Measurements from ENCODE around the gene DYRK3. TPM values are rescaled to one million over a fixed set of nuclear protein-coding genes. Genes with fewer than 3 reads are reported as not detected.
"Not testable (repeated sequence)": the region's sequence is repeated elsewhere in the genome, so short reads cannot be mapped to it uniquely, and the experiment has no call there.

Gene DYRK3
- total RNA-seq, 2 experiments from 2014 or later: 9.8 to 10.9 TPM

DNA sequence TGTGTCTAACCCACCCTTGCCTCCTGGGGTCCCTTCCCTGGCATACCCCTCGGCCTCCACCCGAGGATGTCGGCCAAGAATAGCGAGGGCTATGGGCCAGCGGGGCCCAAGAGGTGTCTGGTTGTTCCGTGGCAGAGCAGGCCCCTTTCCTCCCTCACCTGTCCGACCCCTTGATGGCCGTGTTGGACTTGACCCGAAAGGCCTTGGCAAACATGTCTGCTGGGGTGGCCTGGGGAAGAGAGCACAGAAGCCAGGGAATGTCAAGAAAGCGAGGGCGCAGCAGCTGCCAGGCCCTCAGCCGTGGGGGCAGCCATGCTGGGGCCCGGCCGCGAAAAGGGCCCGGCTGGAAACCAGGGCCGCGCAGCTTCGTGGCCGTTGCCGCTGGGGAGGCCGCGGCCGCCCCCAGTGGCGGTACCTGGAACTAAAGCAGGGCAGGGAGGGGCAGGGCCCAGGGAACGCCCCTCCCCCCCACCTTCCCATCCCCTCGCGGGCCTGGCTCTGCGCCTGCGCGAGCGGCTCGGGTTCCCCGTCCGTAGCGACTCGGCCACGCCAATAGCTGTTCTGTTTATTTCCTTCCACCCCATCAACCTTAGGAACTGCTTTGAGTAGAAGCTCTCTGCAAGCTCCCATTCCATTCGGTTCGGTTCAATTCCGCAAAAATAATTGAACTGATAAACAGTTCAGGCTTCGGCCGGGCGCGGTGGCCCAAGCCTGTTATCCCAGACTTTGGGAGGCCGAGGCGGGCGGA is 23.0 kb upstream of the DYRK3 start, which contains the start of gene EIF2D:
EIF2D (minus strand) TSS at position 337 of the 748 bp plus-strand sequence; CDS start at position 214, 123 bp downstream.
- intact Hi-C loops (cut with micrococcal nuclease; ENCODE audit: unreplicated experiment): no loop called here
- POLR2A ChIA-PET: interaction anchor here (0.5 to 2.0 kb wide), 16 partner anchors 8 to 946 kb away, joined by 3 to 11 read pairs (median 3); partner anchors contain the start of gene DYRK3
- BruUV-seq (replicated peaks): no TSS peak

DNA sequence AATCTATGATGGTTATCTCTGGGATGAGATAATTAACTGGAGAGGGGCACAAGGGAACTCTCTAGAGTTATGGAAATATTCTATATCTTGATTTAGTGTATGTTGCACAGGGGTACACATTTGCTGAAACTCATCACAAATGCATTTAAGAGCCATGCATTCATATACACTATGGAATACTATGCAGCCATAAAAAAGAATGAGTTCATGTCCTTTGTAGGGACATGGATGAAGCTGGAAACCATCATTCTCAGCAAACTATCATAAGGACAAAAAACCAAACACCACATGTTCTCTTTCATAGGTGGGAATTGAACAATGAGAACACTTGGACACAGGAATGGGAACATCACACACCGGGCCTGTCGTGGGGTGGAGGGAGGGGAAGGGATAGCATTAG is 8.9 kb upstream of the DYRK3 start:
- POLR2A ChIA-PET; H4K20me1 ChIP-seq (ENCODE audit: insufficient read depth, low read length); intact Hi-C loops (cut with micrococcal nuclease; ENCODE audit: unreplicated experiment); H2AFZ ChIP-seq (ENCODE audit: low read length); H3K4me2 ChIP-seq (ENCODE audit: low read length); H3K36me3 ChIP-seq (ENCODE audit: insufficient read depth, low read length); H3K4me1 ChIP-seq (ENCODE audit: insufficient read depth, low read length, poor library complexity, severe bottlenecking); BruUV-seq (replicated peaks); H3K4me3 ChIP-seq (ENCODE audit: low read depth, low read length, poor library complexity, severe bottlenecking); H3K79me2 ChIP-seq (ENCODE audit: insufficient read depth, low read depth, low read length); H3K27ac ChIP-seq (ENCODE audit: low read depth, low read length, poor library complexity, severe bottlenecking); H3K9me2 ChIP-seq (ENCODE audit: insufficient read depth, low read length); CTCF ChIA-PET (ENCODE audit: unreplicated experiment); DNase-seq (ENCODE audit: low spot score): not testable (repeated sequence)
- peaks cover 10% of the 10 kb centered on the region; the same call in 1 of the 2 replicates for H3K9me3 ChIP-seq (ENCODE audit: low read length)

More for the DNA sequence above, 23.0 kb upstream of the DYRK3 start, which contains the start of gene EIF2D:
- H3K9me2 ChIP-seq (ENCODE audit: insufficient read depth, low read length): no peaks in the 10 kb centered on the region
- peaks cover 12% of the 10 kb centered on the region; the same call in 1 of the 2 replicates for H3K79me2 ChIP-seq (ENCODE audit: insufficient read depth, low read depth, low read length)
- TF ChIP-seq EZH2phosphoT487 (IDR thresholded peaks at IDR 0.05; ENCODE audit: borderline replicate concordance, low read depth, low read length): no peak
- TF ChIP-seq, protein P1, sequence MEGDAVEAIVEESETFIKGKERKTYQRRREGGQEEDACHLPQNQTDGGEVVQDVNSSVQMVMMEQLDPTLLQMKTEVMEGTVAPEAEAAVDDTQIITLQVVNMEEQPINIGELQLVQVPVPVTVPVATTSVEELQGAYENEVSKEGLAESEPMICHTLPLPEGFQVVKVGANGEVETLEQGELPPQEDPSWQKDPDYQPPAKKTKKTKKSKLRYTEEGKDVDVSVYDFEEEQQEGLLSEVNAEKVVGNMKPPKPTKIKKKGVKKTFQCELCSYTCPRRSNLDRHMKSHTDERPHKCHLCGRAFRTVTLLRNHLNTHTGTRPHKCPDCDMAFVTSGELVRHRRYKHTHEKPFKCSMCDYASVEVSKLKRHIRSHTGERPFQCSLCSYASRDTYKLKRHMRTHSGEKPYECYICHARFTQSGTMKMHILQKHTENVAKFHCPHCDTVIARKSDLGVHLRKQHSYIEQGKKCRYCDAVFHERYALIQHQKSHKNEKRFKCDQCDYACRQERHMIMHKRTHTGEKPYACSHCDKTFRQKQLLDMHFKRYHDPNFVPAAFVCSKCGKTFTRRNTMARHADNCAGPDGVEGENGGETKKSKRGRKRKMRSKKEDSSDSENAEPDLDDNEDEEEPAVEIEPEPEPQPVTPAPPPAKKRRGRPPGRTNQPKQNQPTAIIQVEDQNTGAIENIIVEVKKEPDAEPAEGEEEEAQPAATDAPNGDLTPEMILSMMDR (conservative IDR thresholded peaks at IDR 0.05; ENCODE audit: low read length): peak; percentile 82
- peak within 1 kb of the TSS; percentile 77 for H2AFZ ChIP-seq (ENCODE audit: low read length)
- peak; percentile 96 for DNase-seq (ENCODE audit: low spot score)
- peaks cover 18% of the 10 kb centered on the region for H3K36me3 ChIP-seq (ENCODE audit: insufficient read depth, low read length)
- peak within 1 kb of the TSS; percentile 72 for H3K4me3 ChIP-seq (ENCODE audit: low read depth, low read length, poor library complexity, severe bottlenecking)
- no peaks in the 10 kb centered on the region for H4K20me1 ChIP-seq (ENCODE audit: insufficient read depth, low read length)
- peak within 1 kb of the TSS; percentile 27 for H3K27ac ChIP-seq (ENCODE audit: low read depth, low read length, poor library complexity, severe bottlenecking)
- CTCF ChIA-PET (ENCODE audit: unreplicated experiment): interaction anchor here (0.6 to 1.4 kb wide), 11 partner anchors 11 to 709 kb away, joined by 3 to 15 read pairs (median 4); partner anchors contain the start of genes DYRK3 and IKBKE
- H3K4me2 ChIP-seq (ENCODE audit: low read length): peak within 1 kb of the TSS; percentile 91
- H3K9me3 ChIP-seq (ENCODE audit: low read length): no peaks in the 10 kb centered on the region
- H3K4me1 ChIP-seq (ENCODE audit: insufficient read depth, low read length, poor library complexity, severe bottlenecking): peaks cover 13% of the 10 kb centered on the region

DNA sequence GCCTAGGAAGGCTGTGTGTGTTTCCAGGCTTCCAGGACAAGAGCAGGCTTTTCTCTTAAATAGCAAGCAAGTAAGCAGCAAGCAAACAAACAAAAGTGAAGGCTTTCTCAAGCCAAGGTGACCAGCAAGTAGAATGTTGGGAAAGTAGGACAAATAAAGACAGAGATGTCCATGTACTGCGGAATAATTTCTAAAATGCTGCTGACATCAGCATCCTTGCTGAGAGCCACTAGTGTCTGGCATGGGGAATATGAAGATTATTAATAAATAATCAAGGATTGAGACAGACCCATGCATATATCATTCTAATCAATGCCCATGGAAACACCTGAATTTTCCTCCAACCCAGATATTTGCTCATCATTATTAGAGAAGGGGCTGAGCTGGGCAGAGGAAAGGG is 6.4 kb upstream of the DYRK3 start:
- intact Hi-C loops (cut with micrococcal nuclease; ENCODE audit: unreplicated experiment): no loop called here
- CTCF ChIA-PET (ENCODE audit: unreplicated experiment): interaction anchor here (0.6 kb wide), 2 partner anchors 35 kb away, joined by 3 read pairs; no protein-coding TSS in a partner anchor
- Histone ChIP-seq H3K9me2 (ENCODE audit: insufficient read depth, low read length) (no peaks in the 10 kb centered on the region), H3K4me3 (ENCODE audit: low read depth, low read length, poor library complexity, severe bottlenecking) (no peak overlapping the region), H3K4me2 (ENCODE audit: low read length) (no peak overlapping the region), H3K27ac (ENCODE audit: low read depth, low read length, poor library complexity, severe bottlenecking) (no peak overlapping the region), H2AFZ (ENCODE audit: low read length) (no peak overlapping the region), H3K79me2 (ENCODE audit: insufficient read depth, low read depth, low read length) (no peaks in the 10 kb centered on the region), H3K4me1 (ENCODE audit: insufficient read depth, low read length, poor library complexity, severe bottlenecking) (peaks cover 4% of the 10 kb centered on the region), H3K36me3 (ENCODE audit: insufficient read depth, low read length) (no peaks in the 10 kb centered on the region), H3K9me3 (ENCODE audit: low read length) (peaks cover 5% of the 10 kb centered on the region; the same call in 1 of the 2 replicates), H4K20me1 (ENCODE audit: insufficient read depth, low read length) (no peaks in the 10 kb centered on the region)
- TF ChIP-seq, protein P1 (conservative IDR thresholded peaks at IDR 0.05; ENCODE audit: low read length): no peak
- no TSS peak for BruUV-seq (replicated peaks)
- POLR2A ChIA-PET: interaction anchor here (0.6 to 0.7 kb wide), 3 partner anchors 91 to 323 kb away, joined by 3 to 5 read pairs (median 4); no protein-coding TSS in a partner anchor
- DNase-seq (ENCODE audit: low spot score): no peak

Data from OCI-LY7 (cell line).